Cardiac muscle cell (in vitro differentiated cells and primary cell): Measurements from ENCODE around the gene DYSF. TPM values are rescaled to one million over a fixed set of nuclear protein-coding genes. Genes with fewer than 3 reads are reported as not detected.

Experiments used
- DNase-seq, 2 donors: peaks; one replicate each; pipeline versions ENCODE4 v3.0.0 to v3.0.0-alpha.2; 2010 to 2017; ENCODE audit warnings: low read depth in 1 of 2, low spot score in 1 of 2
- H3K27ac ChIP-seq: fragments of 200-600 bp; sonication (generic); 2 replicates; pipeline ENCODE4 v1.5.1; 2016
- H3K27me3 ChIP-seq: fragments of 200-600 bp; sonication (generic); 2 replicates; pipeline ENCODE4 v1.6.0; 2016; ENCODE audit warnings: control low read depth
- H3K36me3 ChIP-seq: fragments of 200-600 bp; sonication (generic); 2 replicates; pipeline ENCODE4 v1.5.1; 2016; ENCODE audit warnings: control low read depth
- H3K4me1 ChIP-seq: fragments of 200-600 bp; sonication (generic); 2 replicates; pipeline ENCODE4 v1.8.1; 2017; ENCODE audit warnings: low read depth, mild to moderate bottlenecking, mixed run types
- H3K4me3 ChIP-seq: fragments of 200-600 bp; sonication (generic); 2 replicates; pipeline ENCODE4 v1.5.1; 2016; ENCODE audit warnings: mild to moderate bottlenecking
- H3K9me3 ChIP-seq: fragments of 200-600 bp; sonication (generic); 2 replicates; pipeline ENCODE4 v1.5.1; 2017; ENCODE audit warnings: low read depth, mild to moderate bottlenecking, control low read depth
- CTCF ChIP-seq: IDR thresholded peaks from 2 replicates; pipeline ENCODE4 v1.5.1; 2012; ENCODE audit warnings: low read depth, mild to moderate bottlenecking, low read length
- polyA plus RNA-seq: library from polyadenylated mRNA; unstranded; fragments of >200 nt; fragmentation: Nextera tagmentation; extraction: Ambion mirVana; gene quantifications from 2 replicates; pipeline ENCODE4 v1.2.1, GENCODE V29; 2016
- total RNA-seq: library from RNA; depleted of rRNA; stranded (reverse); fragments of >200 nt; gene quantifications from 2 replicates; pipeline ENCODE4 v1.2.3, GENCODE V29; 2016

DYSF gene
- total and polyA plus RNA-seq, 2 experiments from 2014 or later, result 34.6 to 57.4 TPM

GRCh38 chr2:71492112-71492511, 38.8 kb downstream of the DYSF start:
- TF ChIP-seq CTCF, result no peak
- no peaks in the 10 kb centered on the region for H3K9me3 ChIP-seq
- peak overlapping the region; percentile 44 for H3K27ac ChIP-seq
- DNase-seq, result peak; percentile 18 to 28
- no peaks in the 10 kb centered on the region for H3K36me3 ChIP-seq
- no peaks in the 10 kb centered on the region for H3K27me3 ChIP-seq
- no peak overlapping the region for H3K4me3 ChIP-seq
- H3K4me1 ChIP-seq, result peaks cover 11% of the 10 kb centered on the region

GRCh38 chr2:71494091-71494490, 40.7 kb downstream of the DYSF start:
- Histone ChIP-seq H3K9me3 (no peaks in the 10 kb centered on the region), H3K36me3 (no peaks in the 10 kb centered on the region), H3K27ac (no peak overlapping the region), H3K4me1 (peaks cover 13% of the 10 kb centered on the region), H3K4me3 (no peak overlapping the region), H3K27me3 (no peaks in the 10 kb centered on the region)
- no peak for TF ChIP-seq CTCF
- DNase-seq, result no peak

DNA sequence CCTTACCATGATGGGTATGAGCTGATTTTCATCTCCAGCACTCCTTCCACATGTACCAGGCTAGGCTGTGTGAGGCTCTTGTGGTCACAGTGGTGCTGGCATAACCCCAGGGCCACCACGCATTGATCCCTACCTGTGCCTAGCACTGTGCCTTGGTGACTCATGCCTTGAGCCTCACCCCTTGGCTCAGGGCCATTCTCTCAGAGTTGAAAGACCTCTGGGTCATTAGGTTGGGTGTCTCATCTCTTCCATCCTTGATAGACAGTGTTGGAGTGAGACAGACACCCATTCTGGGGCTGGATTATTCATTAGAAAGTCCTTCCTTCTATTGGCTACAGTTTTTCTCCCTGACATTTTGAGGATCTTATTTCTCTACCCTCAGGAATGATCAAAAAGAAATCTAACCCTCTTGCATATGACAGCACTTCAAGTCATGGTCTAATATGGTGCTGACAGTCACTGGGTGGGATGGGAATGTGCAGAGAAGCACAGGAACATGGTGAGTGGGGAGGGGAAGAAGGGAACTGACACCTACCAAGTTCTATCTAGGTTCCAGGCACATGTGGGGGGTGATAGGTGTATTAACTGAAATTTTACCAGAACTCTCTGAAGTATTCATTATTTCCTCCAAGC, 41.3 kb downstream of the DYSF start:
- no peak for DNase-seq
- H3K36me3 ChIP-seq, result no peaks in the 10 kb centered on the region
- no peak overlapping the region for H3K27ac ChIP-seq
- H3K9me3 ChIP-seq, result no peaks in the 10 kb centered on the region
- no peaks in the 10 kb centered on the region for H3K27me3 ChIP-seq
- TF ChIP-seq CTCF, result no peak
- H3K4me1 ChIP-seq, result peaks cover 8% of the 10 kb centered on the region
- no peak overlapping the region for H3K4me3 ChIP-seq

DNA sequence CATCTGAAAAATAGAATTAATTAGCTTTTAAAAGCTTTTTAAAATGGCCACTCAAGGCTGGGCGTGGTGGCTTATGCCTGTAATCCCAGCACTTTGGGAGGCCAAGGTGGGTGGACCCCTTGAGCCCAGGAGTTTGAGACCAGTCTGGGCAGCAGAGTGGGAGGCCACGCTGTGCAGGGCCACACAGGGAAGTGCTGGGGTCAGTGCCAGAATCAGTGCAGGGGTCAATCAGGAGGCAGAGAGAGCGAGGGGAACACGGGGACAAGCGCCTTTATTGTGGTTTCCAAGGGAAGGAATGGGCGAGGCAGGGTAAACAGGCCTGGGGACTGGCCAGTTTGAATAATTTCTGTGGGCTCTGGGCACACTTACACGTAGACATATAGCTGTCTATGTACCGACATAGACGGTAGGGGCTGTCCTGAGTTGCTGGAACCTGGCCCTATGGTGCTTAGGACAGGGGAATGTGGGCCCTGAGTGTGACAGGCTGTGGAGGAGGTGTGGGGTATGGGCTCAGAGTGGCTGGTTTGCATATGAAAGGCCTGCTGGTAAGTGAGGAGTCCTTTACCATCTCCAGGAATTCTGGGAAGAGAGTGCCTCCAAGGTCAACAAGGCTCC, 42.9 kb downstream of the DYSF start:
- no peaks in the 10 kb centered on the region for H3K9me3 ChIP-seq
- no peak for TF ChIP-seq CTCF
- no peak for DNase-seq
- no peaks in the 10 kb centered on the region for H3K27me3 ChIP-seq
- H3K4me1 ChIP-seq, result peaks cover 6% of the 10 kb centered on the region
- no peak overlapping the region for H3K27ac ChIP-seq
- no peaks in the 10 kb centered on the region for H3K36me3 ChIP-seq
- no peak overlapping the region for H3K4me3 ChIP-seq

DNA sequence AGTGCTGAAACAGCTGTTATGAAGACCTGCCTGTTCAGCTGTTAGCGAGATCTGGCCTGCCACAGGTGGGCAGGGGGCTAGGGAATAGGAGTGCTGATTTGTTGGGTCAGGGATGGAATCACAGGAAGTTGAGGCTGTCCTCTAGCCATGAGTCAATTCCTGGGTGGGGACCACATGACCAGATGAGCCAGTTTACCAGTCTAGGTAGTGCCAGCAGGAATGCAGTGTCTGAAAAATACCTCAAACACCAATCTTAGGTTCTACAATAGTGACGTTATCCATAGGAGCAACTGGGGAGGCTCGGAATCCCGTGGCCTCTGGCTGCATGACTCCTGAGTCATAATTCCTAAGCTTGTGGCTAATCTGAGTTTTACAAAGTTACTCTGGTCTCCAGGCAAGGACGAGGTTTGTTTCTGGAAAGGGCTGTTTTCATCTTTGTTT, 44.9 kb downstream of the DYSF start:
- no peaks in the 10 kb centered on the region for H3K27me3 ChIP-seq
- H3K36me3 ChIP-seq, result no peaks in the 10 kb centered on the region
- peak in 1 of 2 donors; percentile 81 for DNase-seq
- H3K4me1 ChIP-seq, result peaks cover 17% of the 10 kb centered on the region
- H3K9me3 ChIP-seq, result no peaks in the 10 kb centered on the region
- no peak for TF ChIP-seq CTCF
- no peak overlapping the region for H3K4me3 ChIP-seq
- peak overlapping the region; percentile 68 for H3K27ac ChIP-seq
